GM18951 (cell line): Measurements from ENCODE around the gene SCGN.
"Not testable (repeated sequence)": the region's sequence is repeated elsewhere in the genome, so short reads cannot be mapped to it uniquely, and the experiment has no call there.

ENCODE experiments used
- POLR2A ChIP-seq: IDR thresholded peaks from 4 replicates; pipeline ENCODE4 v1.6.1; 2011; ENCODE audit warnings: mild to moderate bottlenecking; ENCODE audit not compliant: insufficient read length, insufficient read depth; ENCODE audit errors: extremely low read depth
- in situ Hi-C: fragments of 300-500 bp; cut with MboI; formaldehyde crosslinking; loops from one replicate; pipeline ENCODE4 v1.12.0; 2022; ENCODE audit warnings: low sequenced_read_pairs, mixed read lengths, inconsistent platforms; ENCODE audit not compliant: unreplicated experiment

The SCGN gene

DNA sequence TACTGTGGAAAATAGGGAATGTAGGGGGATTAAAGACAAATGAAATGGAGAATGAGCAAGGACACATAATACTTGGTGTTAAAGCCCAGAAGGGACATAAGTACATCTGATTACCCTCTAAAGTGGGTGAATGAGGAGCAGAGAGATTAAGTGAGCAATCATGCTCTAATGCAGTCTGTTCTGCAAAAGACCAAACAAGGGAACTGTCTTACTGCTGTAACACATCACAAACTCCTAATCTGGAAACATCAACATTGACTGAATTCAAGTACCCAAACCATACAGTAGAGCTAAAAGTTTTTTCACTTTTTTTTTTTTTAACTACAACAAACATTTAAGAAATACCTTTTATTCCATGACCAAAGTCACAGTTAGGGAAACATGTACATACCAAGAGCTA is 83.2 kb downstream of the SCGN start:
- TF ChIP-seq POLR2A, result no peak
- in situ Hi-C loops, result no loop called here

DNA sequence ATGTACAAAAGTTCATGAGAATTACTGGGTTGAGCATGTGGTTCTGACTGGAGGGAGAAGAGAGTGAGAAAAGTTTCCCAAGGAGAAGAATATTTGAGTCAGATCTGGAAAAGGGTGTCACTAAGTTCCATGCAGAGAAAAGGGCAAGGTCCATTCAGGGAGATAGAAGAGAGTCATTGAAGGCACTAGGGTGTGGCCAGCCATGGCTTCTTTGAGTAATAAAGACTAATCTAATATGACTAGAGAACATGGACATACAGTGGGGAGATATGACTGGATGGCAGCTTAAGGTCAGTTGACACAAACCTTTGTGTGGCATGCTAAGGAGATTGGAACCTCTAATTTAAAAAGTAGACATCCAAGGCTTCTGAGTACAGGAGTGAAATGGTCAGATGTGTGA is 91.9 kb downstream of the SCGN start:
- TF ChIP-seq POLR2A, result no peak
- in situ Hi-C loops, result no loop called here

DNA sequence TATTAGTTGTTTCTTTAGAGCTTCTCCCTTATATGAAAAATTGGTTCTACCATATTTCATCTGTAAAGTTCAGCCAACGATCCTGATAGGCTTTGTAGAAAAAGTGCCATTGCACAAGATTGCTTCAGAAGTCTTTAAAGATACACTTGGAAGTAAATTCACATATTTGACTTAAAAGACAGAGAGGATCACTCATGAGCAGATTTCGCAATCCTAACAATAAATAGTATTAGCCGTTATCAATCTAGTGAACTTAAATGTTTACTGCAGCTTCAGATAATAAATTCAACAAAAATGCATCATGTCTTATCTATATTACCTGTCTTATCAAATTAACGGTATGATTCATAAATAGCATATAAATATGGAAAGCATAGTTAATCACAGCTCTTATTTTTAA is 93.8 kb downstream of the SCGN start:
- in situ Hi-C loops, result no loop called here

DNA sequence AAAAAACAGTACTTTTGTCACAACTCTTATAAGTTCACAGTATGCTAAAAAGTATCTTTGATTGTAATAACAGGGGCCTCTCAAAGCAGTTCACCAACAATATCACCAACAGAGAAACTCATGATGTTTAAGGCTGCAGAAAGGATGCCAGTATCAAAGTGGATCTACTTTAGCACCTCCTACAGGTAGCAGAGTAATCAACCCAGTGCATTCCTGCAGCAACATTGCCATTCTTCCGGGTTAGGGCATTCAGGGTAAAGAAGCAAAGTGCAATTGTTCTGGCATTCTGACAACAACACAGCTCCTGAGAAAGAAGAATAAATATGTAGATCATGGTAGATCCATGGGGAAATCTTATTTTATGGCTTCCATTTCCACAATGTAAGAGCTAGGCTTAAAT is 95.0 kb downstream of the SCGN start:
- in situ Hi-C loops, result no loop called here
- no peak for TF ChIP-seq POLR2A

More for the DNA sequence above, 93.8 kb downstream of the SCGN start:
- no peak for TF ChIP-seq POLR2A

DNA sequence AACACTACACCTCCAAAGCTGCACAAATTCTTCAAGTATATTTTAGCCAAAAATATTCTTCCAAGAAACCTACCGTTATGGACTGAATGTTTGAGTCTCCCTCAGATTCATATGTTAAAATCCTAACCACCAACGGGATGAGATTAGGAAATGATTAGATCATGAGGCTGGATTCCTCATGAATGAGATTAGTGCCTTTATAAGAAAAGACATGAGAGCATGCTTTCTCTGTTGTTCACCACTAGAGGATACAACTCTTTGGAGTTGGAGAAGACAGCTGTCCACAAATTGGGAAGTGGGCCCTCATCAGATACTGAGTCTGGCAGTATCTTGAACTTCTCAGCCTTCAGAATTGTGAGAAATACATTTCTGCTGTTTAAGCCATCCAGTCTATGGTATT is 95.5 kb downstream of the SCGN start:
- in situ Hi-C loops, result no loop called here
- TF ChIP-seq POLR2A, result no peak

DNA sequence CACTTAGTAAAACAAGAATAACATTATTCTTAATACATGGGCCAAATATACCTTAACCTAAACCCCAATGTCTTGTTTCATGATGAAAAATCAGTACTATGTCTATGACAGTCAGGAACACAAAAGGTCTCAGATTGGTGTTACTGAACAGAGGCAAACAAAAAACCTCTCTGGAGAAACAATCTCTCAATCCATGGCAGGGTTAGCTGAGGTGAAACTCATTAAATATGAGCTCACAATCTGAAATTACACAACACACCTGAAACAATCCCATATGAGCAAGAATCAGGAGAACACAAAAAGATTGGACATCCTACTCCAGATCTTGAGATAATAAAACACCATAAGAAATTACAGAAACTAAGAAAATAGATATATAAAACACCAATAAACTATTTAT is 96.0 kb downstream of the SCGN start:
- no peak for TF ChIP-seq POLR2A
- in situ Hi-C loops, result no loop called here

DNA sequence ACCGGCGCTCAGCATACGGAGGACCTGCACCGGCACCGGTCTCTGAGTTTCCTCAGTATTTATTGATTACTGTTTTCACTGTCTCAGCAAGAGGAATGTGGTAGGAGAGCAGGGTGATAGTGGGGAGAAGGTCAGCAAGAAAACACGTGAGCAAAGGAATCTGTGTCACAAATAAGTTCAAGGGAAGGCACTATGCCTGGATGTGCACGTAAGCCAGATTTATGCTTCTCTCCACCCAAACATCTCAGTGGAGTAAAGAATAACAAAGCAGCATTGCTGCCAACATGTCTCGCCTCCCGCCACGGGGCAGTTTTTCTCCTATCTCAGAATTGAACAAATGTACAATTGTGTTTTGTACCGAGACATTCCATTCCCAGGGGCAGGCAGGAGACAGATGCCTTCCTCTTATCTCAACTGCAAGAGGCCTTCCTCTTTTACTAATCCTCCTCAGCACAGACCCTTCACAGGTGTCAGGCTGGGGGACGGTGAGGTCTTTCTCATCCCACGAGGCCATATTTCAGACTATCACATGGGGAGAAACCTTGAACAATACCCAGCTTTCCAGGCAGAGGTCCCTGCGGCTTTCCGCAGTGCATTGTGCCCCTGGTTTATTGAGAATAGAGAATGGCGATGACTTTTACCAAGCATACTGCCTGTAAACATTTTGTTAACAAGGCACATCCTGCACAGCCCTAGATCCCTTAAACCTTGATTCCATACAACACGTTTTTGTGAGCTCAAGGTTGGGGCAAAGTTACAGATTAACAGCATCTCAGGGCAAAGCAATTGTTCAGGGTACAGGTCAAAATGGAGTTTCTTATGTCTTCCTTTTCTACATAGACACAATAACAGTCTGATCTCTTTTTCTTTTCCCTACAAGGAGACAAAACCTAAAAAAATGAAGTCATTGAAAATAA is 96.8 kb downstream of the SCGN start:
- in situ Hi-C loops, result not testable (repeated sequence)

DNA sequence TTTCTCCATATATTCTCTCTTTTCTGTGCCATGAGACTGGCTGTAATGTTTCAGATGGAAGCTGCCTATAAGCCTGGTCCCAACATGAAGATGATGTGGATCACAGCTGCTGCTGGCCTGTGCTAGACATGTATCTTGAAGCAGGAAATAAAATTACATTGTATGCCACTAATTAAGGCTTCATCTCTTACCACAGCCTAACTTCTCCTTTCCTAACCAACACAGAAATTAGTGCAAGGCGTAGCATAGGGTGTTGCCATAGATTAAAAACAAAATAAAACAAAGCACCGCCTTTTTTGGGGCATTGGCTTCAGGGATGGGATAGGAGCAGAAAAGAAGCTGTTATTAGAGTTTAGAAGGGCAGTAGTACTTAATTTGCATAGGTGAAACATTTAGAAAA is 97.8 kb downstream of the SCGN start:
- no peak for TF ChIP-seq POLR2A
- in situ Hi-C loops, result no loop called here

DNA sequence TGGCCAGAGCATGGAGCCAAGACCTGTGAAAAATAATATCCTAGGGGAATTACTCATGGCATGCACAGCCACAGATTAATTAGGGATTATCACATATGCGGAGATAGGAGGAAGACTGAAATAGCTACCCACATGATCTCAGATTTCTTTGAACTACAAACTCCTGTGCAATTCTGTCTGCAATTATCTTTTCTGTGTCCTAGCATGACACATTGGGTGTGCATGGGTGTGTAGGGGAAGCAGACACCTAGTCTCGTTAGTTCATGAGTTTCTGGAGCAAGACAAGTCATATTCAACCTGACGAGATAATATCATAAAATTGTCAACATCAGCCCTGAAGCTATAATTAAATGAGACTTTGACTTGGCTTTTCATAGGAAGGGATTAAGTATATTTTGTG is 98.9 kb downstream of the SCGN start:
- in situ Hi-C loops, result no loop called here
- TF ChIP-seq POLR2A, result no peak
